Liver (tissue), 9 donors: Measurements from ENCODE around the gene MGAT3. TPM values are rescaled to one million over a fixed set of nuclear protein-coding genes. Genes with fewer than 3 reads are reported as not detected.

Experiments
- DNase-seq: peaks from one replicate; pipeline ENCODE4 v3.0.0-alpha.2; 2017; ENCODE audit warnings: low spot score
- H3K27ac ChIP-seq, 2 donors: one replicate each; pipeline ENCODE4 v1.7.0; 2013; ENCODE audit warnings: inconsistent platforms in 2 of 2, low read length in 2 of 2, control low read depth in 1 of 2, low read depth in 1 of 2, mild to moderate bottlenecking in 1 of 2
- H3K27me3 ChIP-seq, 4 donors: one replicate each; pipeline versions ENCODE4 v1.6.1 to v1.7.0; 2013; ENCODE audit warnings: low read length in 3 of 4, inconsistent platforms in 1 of 4, mild to moderate bottlenecking in 1 of 4, moderate library complexity in 1 of 4; ENCODE audit not compliant: control insufficient read depth in 4 of 4, insufficient read depth in 4 of 4
- H3K36me3 ChIP-seq, 4 donors: one replicate each; pipeline versions ENCODE4 v1.6.1 to v1.7.0; 2013; ENCODE audit warnings: low read length in 3 of 4, mild to moderate bottlenecking in 3 of 4, low read depth in 1 of 4, moderate library complexity in 1 of 4; ENCODE audit not compliant: control insufficient read depth in 4 of 4, insufficient read depth in 3 of 4
- H3K4me1 ChIP-seq, 4 donors: one replicate each; pipeline versions ENCODE4 v1.6.1 to v1.7.0; 2013; ENCODE audit warnings: low read length in 3 of 4, mild to moderate bottlenecking in 3 of 4, moderate library complexity in 1 of 4; ENCODE audit not compliant: control insufficient read depth in 4 of 4, insufficient read depth in 4 of 4
- H3K4me3 ChIP-seq, 3 donors: one replicate each; pipeline versions ENCODE4 v1.6.1 to v1.7.0; 2013; ENCODE audit warnings: low read length in 3 of 3, control low read depth in 1 of 3, low read depth in 1 of 3, mild to moderate bottlenecking in 1 of 3
- H3K9ac ChIP-seq, 2 donors: one replicate each; pipeline ENCODE4 v1.7.0; 2013; ENCODE audit warnings: low read length in 2 of 2, mild to moderate bottlenecking in 2 of 2, moderate library complexity in 2 of 2, control low read depth in 1 of 2, low read depth in 1 of 2
- H3K9me3 ChIP-seq, 4 donors: one replicate each; pipeline versions ENCODE4 v1.6.1 to v1.7.0; 2013; ENCODE audit warnings: low read length in 3 of 4; ENCODE audit not compliant: control insufficient read depth in 4 of 4
- GABPA ChIP-seq, 2 donors: IDR thresholded peaks in 1 of 2; conservative IDR thresholded peaks in 1 of 2; 2 replicates each; pipeline ENCODE4 v1.6.1; 2016; ENCODE audit warnings: antibody characterized with exemption in 2 of 2, mild to moderate bottlenecking in 1 of 2, moderate library complexity in 1 of 2
- HNF4A ChIP-seq, 2 donors: conservative IDR thresholded peaks; 2 replicates each; pipeline ENCODE4 v1.6.1; 2016; ENCODE audit warnings: antibody characterized with exemption in 2 of 2, mild to moderate bottlenecking in 2 of 2
- HNF4G ChIP-seq: IDR thresholded peaks from 2 replicates; pipeline ENCODE4 v1.6.1; 2016; ENCODE audit warnings: antibody characterized with exemption
- JUND ChIP-seq, 2 donors: IDR thresholded peaks; 2 replicates each; pipeline ENCODE4 v1.6.1; 2016; ENCODE audit warnings: antibody characterized with exemption in 2 of 2
- NR2F2 ChIP-seq: IDR thresholded peaks from 2 replicates; pipeline ENCODE4 v1.6.1; 2016; ENCODE audit warnings: antibody characterized with exemption
- RAD21 ChIP-seq, 2 donors: IDR thresholded peaks; 2 replicates each; pipeline ENCODE4 v1.6.1; 2016; ENCODE audit warnings: antibody characterized with exemption in 2 of 2, mild to moderate bottlenecking in 2 of 2
- REST ChIP-seq: IDR thresholded peaks from 2 replicates; pipeline ENCODE4 v1.6.1; 2016; ENCODE audit warnings: antibody characterized with exemption, mild to moderate bottlenecking
- RXRA ChIP-seq, 2 donors: IDR thresholded peaks; 2 replicates each; pipeline ENCODE4 v1.6.1; 2017 to 2018; ENCODE audit warnings: antibody characterized with exemption in 2 of 2, mild to moderate bottlenecking in 1 of 2
- SP1 ChIP-seq: IDR thresholded peaks from 2 replicates; pipeline ENCODE4 v1.6.1; 2018; ENCODE audit warnings: antibody characterized with exemption, mild to moderate bottlenecking
- YY1 ChIP-seq: IDR thresholded peaks from 2 replicates; pipeline ENCODE4 v1.6.1; 2016; ENCODE audit warnings: antibody characterized with exemption, mild to moderate bottlenecking
- ZBTB33 ChIP-seq: IDR thresholded peaks from 2 replicates; pipeline ENCODE4 v1.6.1; 2016; ENCODE audit warnings: antibody characterized with exemption
- WGBS: extraction: QIAGEN DNeasy Blood & Tissue Kit; methylation state at CpG from one replicate; pipeline ENCODE4 v1.1.7; 2013; 5-methylcytosine and 5-hydroxymethylcytosine counted together
- polyA plus RNA-seq, 2 donors: library from polyadenylated mRNA; stranded (reverse) in 1 of 2; unstranded in 1 of 2; fragments of 200-250 nt in 1 of 2; fragments of >200 nt in 1 of 2; fragmentation: Nextera tagmentation in 1 of 2; extraction: Ambion mirVana in 1 of 2; gene quantifications; one replicate each; pipeline versions ENCODE4 v1.2.1 to v1.2.3, GENCODE V29; 2013 to 2015
- total RNA-seq, 2 donors: library from RNA; depleted of rRNA; stranded (reverse); fragments of >200 nt; gene quantifications; one replicate each; pipeline ENCODE4 v1.2.3, GENCODE V29; 2014
- TF ChIP-seq, protein P1 (sequence below): IDR thresholded peaks from 2 replicates; pipeline ENCODE4 v1.6.1; 2016; ENCODE audit warnings: antibody characterized with exemption
- TF ChIP-seq, protein P2 (sequence below): fragments of 150-350 bp; IDR thresholded peaks from 2 replicates; pipeline ENCODE4 v1.5.1; 2017; ENCODE audit warnings: improper control_type of control experiment, low read depth, low read length; ENCODE audit not compliant: missing input control
- TF ChIP-seq, protein P3 (sequence below): IDR thresholded peaks from 2 replicates; pipeline ENCODE4 v1.6.1; 2016; ENCODE audit warnings: antibody characterized with exemption
- donor health status: healthy.
- donor health status: healthy.
- donor health status: healthy.
- donor health status: healthy.
- donor health status: healthy.

Gene MGAT3
- total and polyA plus RNA-seq, 4 donors: 0.03 to 7.6 (median 0.10) TPM

DNA sequence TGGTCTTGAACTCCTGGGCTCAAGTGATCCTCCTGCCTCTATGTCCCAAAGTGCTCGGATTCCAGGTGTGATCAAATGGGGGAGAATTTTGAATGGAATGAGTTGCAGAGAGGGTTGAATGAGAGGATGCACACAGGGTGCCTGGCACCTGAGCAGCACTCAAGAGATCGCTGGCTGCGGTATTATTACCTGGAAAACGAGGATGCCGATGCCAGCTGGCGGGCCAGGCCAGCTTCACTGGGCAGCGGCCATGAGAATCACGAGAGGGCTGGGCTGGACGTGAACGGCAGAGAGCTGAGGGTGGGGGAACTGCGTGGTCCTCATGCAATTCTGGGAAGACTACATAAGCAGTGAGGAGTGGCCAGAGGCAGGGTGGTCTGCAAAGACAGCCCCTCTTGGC is 2.9 kb downstream of the MGAT3 start:
- Histone ChIP-seq H3K36me3 (no peaks in the 10 kb centered on the region), H3K27me3 (peaks cover 0 to 6% (median 4%) of the 10 kb centered on the region in 4 donors), H3K9ac (no peak overlapping the region), H3K4me1 (peaks cover 0 to 6% (median 3%) of the 10 kb centered on the region in 4 donors), H3K4me3 (no peak overlapping the region), H3K9me3 (no peaks in the 10 kb centered on the region), H3K27ac (no peak overlapping the region)
- 78% methylated on average over 11 of the region's 11 CpGs for WGBS
- DNase-seq: no peak
- TF ChIP-seq HNF4G: no peak

- H3K36me3 ChIP-seq: no peaks in the 10 kb centered on the region
- H3K4me3 ChIP-seq: no peak overlapping the region
- 73% methylated on average over 13 of the region's 13 CpGs for WGBS
- TF ChIP-seq RAD21 (IDR thresholded peaks at IDR 0.05) (no peak), REST (no peak), HNF4G (no peak), RXRA (IDR thresholded peaks at IDR 0.05) (no peak), GABPA (IDR thresholded peaks at IDR 0.05 in 1 of 2, conservative IDR thresholded peaks at IDR 0.05 in 1 of 2) (no peak), HNF4A (conservative IDR thresholded peaks at IDR 0.05) (no peak), YY1 (no peak), NR2F2 (no peak), ZBTB33 (no peak), JUND (IDR thresholded peaks at IDR 0.05) (no peak), SP1 (no peak)
- TF ChIP-seq, protein P1, sequence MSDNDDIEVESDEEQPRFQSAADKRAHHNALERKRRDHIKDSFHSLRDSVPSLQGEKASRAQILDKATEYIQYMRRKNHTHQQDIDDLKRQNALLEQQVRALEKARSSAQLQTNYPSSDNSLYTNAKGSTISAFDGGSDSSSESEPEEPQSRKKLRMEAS: no peak
- TF ChIP-seq, protein P2, sequence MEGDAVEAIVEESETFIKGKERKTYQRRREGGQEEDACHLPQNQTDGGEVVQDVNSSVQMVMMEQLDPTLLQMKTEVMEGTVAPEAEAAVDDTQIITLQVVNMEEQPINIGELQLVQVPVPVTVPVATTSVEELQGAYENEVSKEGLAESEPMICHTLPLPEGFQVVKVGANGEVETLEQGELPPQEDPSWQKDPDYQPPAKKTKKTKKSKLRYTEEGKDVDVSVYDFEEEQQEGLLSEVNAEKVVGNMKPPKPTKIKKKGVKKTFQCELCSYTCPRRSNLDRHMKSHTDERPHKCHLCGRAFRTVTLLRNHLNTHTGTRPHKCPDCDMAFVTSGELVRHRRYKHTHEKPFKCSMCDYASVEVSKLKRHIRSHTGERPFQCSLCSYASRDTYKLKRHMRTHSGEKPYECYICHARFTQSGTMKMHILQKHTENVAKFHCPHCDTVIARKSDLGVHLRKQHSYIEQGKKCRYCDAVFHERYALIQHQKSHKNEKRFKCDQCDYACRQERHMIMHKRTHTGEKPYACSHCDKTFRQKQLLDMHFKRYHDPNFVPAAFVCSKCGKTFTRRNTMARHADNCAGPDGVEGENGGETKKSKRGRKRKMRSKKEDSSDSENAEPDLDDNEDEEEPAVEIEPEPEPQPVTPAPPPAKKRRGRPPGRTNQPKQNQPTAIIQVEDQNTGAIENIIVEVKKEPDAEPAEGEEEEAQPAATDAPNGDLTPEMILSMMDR: no peak
- TF ChIP-seq, protein P3, sequence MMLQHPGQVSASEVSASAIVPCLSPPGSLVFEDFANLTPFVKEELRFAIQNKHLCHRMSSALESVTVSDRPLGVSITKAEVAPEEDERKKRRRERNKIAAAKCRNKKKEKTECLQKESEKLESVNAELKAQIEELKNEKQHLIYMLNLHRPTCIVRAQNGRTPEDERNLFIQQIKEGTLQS: no peak
- H3K4me1 ChIP-seq: peaks cover 0 to 4% (median 0%) of the 10 kb centered on the region in 4 donors
- peaks cover 0 to 6% (median 4%) of the 10 kb centered on the region in 4 donors for H3K27me3 ChIP-seq
- no peak overlapping the region for H3K27ac ChIP-seq
- no peak overlapping the region for H3K9ac ChIP-seq
- H3K9me3 ChIP-seq: no peaks in the 10 kb centered on the region
- no peak for DNase-seq
Observed at GRCh38 chr22:39462443-39463221, 5.8 kb downstream of the MGAT3 start.
